HuH-7.5 (cell line): ENCODE data around the gene LDLRAP1.

Experiments
- DNase-seq: peaks from one replicate; pipeline ENCODE4 v3.0.0; 2011; ENCODE audit warnings: low spot score

LDLRAP1 gene

DNA sequence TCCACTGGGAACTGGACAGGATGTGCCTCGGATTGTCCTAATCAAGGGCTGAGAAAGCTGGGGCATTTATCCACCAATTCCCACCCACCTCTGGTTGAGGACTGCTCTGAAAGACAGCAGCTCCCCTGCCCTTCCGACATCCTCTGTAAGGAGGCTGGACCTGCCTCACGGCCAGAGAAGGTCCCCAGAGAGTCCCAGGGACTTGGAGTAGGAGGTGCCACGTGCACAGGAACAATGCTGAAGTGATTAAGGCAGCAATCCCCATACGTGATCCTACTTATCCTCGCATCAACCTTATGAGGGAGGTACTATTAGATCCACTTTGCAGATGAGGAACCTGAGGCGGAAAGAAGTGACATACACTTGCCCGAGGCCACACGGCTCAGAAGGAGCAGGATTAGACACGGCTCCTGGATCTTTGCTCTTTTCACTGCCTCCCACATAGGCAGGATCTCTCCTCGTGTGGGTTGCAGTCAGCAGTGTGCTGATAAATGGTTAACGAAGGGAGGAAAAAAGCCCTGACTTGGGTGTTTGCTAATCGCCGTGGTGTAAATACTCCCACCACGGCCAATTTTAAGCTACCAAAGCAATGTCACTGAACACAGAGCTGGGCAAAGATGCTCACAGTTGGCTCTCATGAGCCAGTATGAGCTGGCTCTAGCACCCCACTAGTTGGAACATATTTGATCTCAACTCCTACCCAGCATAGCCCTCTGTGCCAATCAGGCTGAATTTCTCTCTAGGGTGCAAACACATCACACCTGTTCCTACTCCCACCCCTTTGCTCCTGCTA lies 18.6 kb upstream of the LDLRAP1 start:
- no peak for DNase-seq

DNA sequence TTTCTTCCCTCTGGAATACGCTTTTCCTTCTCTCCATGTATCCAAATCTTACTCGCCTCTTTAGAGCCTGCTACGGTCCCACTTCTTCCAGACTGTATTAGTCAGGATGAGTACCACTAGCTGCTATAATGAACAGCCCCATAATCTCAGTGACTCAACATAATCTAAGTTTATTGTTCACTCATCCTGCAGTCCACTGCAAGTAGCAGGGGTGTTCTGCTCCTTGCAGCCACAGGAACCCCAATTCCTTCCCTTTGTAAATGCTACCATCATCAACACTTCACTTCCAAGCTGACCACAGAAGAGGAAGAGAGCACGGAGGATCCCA lies 18.1 kb upstream of the LDLRAP1 start:
- DNase-seq: no peak

GRCh38 chr1:25526753-25527152 lies 16.7 kb upstream of the LDLRAP1 start:
- no peak for DNase-seq

- no peak for DNase-seq
These were observed 16.1 kb upstream of the LDLRAP1 start for GRCh38 chr1:25527226-25527846.

DNA sequence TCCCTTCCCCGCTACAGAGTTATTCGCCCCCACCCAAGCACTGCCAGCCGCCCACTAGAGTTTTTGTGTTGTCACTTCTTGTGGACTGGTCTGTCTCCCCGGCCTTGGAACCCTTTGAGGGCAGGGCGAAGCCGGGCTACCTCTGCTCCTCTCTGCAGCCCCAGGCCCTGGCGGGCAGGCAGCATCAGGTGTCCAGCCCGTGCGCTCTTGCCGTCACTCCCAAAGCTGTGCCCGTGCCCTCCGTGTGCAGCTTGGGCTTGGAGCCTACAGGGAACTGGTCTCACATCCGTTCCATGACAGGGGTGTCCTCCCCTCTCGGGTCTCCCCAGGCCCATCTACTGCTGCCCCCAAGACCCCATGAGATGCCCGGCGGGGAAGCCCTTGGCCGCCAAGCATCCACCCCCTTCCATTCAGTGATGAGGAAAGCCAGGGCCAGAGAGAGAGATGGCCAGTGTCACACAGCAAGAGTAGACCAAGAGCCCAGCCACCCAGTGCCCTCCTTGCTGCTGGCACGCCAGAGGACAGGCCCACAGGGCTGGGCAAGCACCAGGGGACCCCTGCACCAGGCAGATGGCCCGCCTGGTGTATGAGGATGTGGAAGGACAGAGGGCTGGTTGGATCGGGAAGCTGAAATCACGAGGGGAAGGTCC lies 15.3 kb upstream of the LDLRAP1 start:
- no peak for DNase-seq

DNA sequence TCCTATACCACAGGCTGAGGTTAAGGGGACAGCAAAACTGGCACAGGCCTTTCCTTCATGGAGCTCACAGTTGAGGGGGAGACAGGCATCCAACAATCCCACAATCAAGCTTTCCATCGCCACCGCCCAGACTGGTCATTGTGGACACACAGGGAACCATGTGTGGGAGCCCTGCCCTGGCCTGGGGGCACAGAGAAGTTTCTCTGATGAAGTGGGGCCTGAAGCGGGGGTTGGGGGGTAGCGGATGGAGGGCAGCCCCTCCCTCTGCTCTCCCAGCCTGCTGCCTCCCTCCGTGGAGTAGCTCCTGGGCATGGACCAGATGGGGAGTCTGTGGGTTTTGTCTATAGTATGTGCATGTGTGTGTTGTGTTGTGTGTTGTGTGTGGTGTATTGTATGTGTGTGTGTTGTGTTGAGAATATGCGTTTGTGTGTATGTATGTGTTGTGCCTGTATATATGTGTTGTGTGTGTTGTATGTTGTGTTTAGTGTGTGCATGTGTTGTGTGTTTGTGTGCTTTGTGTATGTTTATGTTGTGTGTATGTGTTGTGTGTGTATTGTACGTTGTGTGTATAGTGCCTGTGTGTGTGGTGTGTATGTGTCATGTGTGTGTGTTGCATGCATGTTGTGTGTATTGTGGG lies 14.4 kb upstream of the LDLRAP1 start:
- no peak for DNase-seq

DNA sequence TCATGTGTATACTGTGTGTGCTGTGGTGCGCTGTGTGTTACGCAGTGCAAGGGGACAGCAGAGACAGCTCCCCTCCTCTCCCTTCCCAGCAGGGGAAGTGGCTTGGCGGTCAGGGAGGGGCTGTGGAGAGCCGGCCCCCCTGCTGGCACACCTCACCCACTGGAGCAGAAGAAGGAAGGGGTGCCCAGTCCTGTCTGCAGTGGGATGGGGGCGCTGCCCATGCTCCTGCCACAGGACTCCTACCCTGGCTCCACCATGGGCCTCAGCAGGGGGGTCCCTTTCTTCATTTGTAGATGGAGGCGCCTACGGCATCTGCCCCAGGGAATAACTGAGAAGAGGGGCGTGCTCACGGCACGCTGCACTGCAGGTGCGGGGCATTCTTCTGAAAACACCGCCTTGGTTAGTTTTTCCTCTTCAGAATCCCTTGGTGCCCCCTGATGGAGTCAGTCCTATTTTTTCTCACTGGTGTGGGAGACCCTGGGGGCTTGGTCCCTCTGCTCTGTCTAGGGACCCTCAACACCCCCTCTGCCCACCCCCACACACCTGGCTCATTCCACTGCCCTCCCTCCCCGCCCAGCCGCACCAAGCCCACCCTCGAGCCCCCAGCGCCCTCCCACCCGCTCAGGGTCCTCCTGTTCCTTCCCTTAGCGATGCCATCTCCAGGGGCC lies 13.8 kb upstream of the LDLRAP1 start:
- DNase-seq: no peak

GRCh38 chr1:25530186-25531081 lies 13.0 kb upstream of the LDLRAP1 start:
- no peak for DNase-seq

- DNase-seq: no peak
These were observed 12.3 kb upstream of the LDLRAP1 start for GRCh38 chr1:25531082-25531461.

DNA sequence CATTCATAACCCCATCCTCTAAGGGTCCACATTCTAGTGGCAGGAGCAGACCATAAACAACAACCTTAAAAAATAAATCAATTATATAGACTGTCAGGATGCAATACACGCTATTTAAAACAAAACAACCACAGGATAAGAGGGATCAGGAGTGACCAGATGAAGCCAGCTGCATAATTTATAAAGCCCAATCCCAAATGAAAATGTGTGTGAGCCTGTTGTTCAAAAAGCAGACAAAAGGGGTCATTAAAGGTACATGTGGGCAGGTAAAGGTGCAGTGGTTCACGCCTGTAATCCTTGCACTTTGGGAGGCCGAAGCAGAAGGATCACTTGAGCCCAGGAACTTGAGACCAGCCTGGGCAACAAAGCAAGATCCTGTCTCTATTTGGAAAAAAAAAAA lies 10.4 kb upstream of the LDLRAP1 start:
- no peak for DNase-seq

DNA sequence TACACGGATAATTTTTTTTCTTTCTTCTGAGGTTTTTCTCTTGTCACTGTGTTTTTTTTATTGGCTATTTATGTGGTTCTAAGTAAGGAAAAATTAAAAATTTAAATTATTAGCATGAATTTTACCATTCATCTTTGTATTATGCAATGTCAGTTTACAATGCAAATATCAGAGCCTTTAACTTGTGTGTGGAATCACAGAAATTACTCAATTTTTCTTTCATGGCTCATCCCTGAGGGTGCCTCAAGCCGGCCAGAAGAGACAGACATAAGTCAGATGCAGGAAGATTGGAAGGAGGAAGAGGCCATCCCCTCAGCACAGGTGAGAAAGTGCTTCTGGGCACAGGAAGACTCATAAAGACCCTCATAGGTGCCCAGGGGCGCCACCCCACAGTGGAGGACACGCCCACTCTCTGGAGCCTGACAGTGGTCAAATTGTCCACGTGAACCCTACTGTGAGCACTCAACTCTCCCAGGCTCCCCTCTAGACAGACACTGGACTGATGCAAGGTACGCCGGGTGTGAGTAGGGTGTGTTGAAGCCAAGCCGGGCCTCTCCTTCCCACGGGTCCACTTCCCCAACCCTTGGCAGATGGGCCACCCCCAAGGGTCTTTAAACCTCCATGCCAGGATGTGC lies 9.5 kb upstream of the LDLRAP1 start:
- no peak for DNase-seq

DNA sequence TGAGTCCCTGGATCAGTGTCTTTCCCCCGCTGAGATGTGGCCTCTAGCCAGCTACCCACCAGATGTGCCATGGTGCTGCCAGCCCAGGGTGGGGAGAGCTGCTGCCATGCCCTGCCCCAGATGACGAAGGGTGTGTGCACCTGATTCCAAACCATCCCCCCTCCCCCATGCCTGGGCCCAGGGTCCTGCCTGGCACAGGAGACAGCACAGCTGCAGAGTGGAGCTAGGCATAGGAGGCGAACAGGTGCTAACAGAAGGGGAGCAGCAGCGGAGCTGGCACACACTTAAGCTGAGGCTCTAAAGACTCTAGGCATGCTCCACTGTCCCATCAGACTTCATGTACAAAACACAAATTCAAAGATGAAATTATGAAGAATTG lies 9.0 kb upstream of the LDLRAP1 start:
- DNase-seq: no peak

GRCh38 chr1:25536124-25536523 lies 7.3 kb upstream of the LDLRAP1 start:
- no peak for DNase-seq

- no peak for DNase-seq
These were observed 6.1 kb upstream of the LDLRAP1 start for GRCh38 chr1:25537153-25537831.

GRCh38 chr1:25538191-25538767 lies 5.1 kb upstream of the LDLRAP1 start:
- DNase-seq: no peak

- no peak for DNase-seq
These were observed 2.6 kb upstream of the LDLRAP1 start for GRCh38 chr1:25540750-25541342.

DNA sequence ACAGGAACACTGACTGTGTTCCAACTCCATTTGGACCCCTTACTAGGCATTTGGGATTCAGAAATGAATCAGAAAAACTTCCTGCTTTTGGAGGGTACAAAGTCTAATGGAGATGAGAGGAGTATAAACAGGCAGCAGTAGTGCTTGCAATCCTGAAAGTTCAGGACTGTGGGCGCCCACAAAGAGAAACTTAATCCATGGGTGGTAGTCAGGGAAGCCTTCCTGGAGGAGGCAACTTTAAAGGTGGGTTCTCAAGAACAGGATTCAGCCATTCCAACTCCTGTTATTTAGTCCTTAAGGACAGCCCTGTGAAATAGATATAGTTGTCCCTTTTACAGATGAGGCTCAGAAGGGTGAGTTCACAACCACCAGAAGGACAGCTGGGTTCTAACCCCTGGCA lies 2.0 kb upstream of the LDLRAP1 start:
- DNase-seq: no peak

- DNase-seq: no peak
These were observed 1.3 kb upstream of the LDLRAP1 start for GRCh38 chr1:25541889-25542658.

DNA sequence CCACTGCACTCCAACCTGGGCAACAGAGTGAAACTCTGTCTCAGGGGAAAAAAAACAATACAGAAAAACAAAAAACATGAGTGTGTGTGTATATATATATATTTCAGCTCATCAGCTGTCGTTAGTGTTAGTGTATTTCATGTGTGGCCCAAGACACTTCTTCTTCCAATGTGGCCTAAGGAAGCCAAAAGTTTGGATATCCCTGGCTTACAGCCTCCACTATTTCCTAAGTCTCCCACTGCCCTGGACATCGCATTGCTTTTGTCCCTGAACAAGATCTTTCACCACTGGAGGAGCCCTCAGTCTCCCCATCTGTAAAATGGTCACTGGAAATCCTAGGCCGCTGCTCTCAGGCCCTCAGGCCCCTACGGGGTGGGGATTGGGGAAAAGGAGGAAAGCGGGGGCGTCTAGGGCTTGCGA lies 391 bp upstream of the LDLRAP1 start:
- no peak for DNase-seq
